RWPE1 (cell line): ENCODE measurements around the gene SETD7.

ENCODE experiments used
- CTCF ChIA-PET: fragments of 350-600 bp; sonication (Branson Sonifier 250); formaldehyde crosslinking; extraction: SDS; loops from one replicate; lab custom pipeline; 2021; lab: Yijun Ruan, JAX
- POLR2A ChIA-PET: fragments of 400-600 bp; formaldehyde crosslinking; extraction: SDS; loops from one replicate; lab custom pipeline; 2020; ENCODE audit warnings: antibody characterized with exemption; ENCODE audit not compliant: low non-redundant PET; lab: Yijun Ruan, JAX
- DNase-seq: peaks from one replicate; pipeline ENCODE4 v3.0.0; 2012; ENCODE audit warnings: low spot score
- H3K27ac ChIP-seq: fragments of 450-650 bp; 2 replicates; pipeline ENCODE4 v1.5.1; 2017
- TF ChIP-seq, protein P1 (sequence below): fragments of 450-650 bp; conservative IDR thresholded peaks from 2 replicates; pipeline ENCODE4 v1.5.1; 2017; ENCODE audit warnings: low read depth, mild to moderate bottlenecking

Gene SETD7

GRCh38 chr4:139547979-139548378 lies 8.0 kb downstream of the SETD7 start:
- CTCF ChIA-PET: interaction anchor here (0.7 kb wide), 1 partner anchor 33 kb away, joined by 3 read pairs; no protein-coding TSS in a partner anchor

DNA sequence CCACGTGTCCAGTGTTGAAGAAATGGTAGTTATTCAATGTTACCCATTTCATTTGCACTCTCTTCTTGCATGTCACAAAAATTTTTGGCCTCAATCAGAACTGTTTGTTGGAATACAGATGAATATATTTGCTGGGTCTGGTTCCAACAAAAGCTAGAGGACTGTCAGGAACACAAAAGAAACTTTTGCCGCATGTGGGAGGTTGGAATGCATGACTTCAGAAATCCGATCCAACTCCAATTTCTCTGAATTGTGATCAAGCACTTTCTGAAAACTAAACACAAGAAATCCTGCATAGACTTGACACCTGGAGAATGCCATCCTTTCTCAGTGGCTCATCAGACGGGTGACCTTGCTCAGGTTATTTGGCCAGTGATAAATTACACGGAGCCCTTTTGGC lies 15.4 kb downstream of the SETD7 start:
- H3K27ac ChIP-seq: no peak overlapping the region
- ChIA-PET POLR2A (no interaction called here), CTCF (interaction anchor here (1.3 to 1.6 kb wide), 2 partner anchors 9 to 43 kb away, joined by 3 to 4 read pairs; no protein-coding TSS in a partner anchor)
- DNase-seq: no peak
- TF ChIP-seq, protein P1, sequence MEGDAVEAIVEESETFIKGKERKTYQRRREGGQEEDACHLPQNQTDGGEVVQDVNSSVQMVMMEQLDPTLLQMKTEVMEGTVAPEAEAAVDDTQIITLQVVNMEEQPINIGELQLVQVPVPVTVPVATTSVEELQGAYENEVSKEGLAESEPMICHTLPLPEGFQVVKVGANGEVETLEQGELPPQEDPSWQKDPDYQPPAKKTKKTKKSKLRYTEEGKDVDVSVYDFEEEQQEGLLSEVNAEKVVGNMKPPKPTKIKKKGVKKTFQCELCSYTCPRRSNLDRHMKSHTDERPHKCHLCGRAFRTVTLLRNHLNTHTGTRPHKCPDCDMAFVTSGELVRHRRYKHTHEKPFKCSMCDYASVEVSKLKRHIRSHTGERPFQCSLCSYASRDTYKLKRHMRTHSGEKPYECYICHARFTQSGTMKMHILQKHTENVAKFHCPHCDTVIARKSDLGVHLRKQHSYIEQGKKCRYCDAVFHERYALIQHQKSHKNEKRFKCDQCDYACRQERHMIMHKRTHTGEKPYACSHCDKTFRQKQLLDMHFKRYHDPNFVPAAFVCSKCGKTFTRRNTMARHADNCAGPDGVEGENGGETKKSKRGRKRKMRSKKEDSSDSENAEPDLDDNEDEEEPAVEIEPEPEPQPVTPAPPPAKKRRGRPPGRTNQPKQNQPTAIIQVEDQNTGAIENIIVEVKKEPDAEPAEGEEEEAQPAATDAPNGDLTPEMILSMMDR: no peak

More at GRCh38 chr4:139547979-139548378, 8.0 kb downstream of the SETD7 start:
- TF ChIP-seq, protein P1: no peak
- no peak overlapping the region for H3K27ac ChIP-seq
- POLR2A ChIA-PET: no interaction called here
- no peak for DNase-seq

GRCh38 chr4:139540161-139540560 lies 15.9 kb downstream of the SETD7 start:
- no peak overlapping the region for H3K27ac ChIP-seq
- ChIA-PET CTCF (interaction anchor here (1.3 kb wide), 1 partner anchor 9 kb away, joined by 4 read pairs; no protein-coding TSS in a partner anchor), POLR2A (no interaction called here)
- TF ChIP-seq, protein P1: no peak
- no peak for DNase-seq

GRCh38 chr4:139537292-139537691 lies 18.7 kb downstream of the SETD7 start:
- H3K27ac ChIP-seq: no peak overlapping the region
- CTCF ChIA-PET: no interaction called here
- POLR2A ChIA-PET: no interaction called here
- TF ChIP-seq, protein P1: no peak
- no peak for DNase-seq

DNA sequence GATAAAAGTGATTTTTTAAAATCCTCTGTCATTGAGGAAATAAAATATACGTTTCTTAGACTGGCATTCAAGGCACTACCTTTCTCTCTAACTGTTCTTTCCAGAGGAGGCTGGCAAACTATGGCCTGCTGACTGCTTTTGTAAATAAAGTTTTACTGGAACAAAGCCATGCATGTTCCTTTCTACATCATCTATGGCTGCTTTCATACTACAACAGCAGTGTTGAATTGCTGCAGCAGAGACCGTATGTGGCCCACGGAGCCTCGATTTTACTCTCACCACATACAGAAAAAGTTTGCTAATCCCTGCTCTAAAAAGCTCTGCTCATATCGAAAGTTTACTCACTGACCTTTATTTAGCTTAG lies 20.2 kb downstream of the SETD7 start:
- no peak overlapping the region for H3K27ac ChIP-seq
- ChIA-PET POLR2A (no interaction called here), CTCF (no interaction called here)
- TF ChIP-seq, protein P1: no peak
- no peak for DNase-seq

GRCh38 chr4:139535228-139535870 lies 20.7 kb downstream of the SETD7 start:
- no peak overlapping the region for H3K27ac ChIP-seq
- DNase-seq: no peak
- ChIA-PET CTCF (interaction anchor here (0.6 kb wide), 1 partner anchor 618 kb away, joined by 4 read pairs; the partner anchor contains the start of gene MAML3), POLR2A (no interaction called here)
- TF ChIP-seq, protein P1: no peak
